ENCODE data around the gene POU2F1. TPM values are rescaled to one million over a fixed set of nuclear protein-coding genes. Genes with fewer than 3 reads are reported as not detected.

POU2F1 gene
- total and polyA plus RNA-seq, 2 experiments from 2014 or later, result 38.8 to 66.1 TPM

- H3K27ac Mint-ChIP-seq, result no peak overlapping the region
- H3K36me3 Mint-ChIP-seq (ENCODE audit: low read depth), result no peaks in the 10 kb centered on the region
Measured at GRCh38 chr1:167446966-167447365, 226.3 kb downstream of the POU2F1 start.

More at GRCh38 chr1:167446966-167447365, 226.3 kb downstream of the POU2F1 start:
- peaks cover 6% of the 10 kb centered on the region; the same call in 2 of the 3 replicates for H3K4me1 Mint-ChIP-seq
- peaks cover 14% of the 10 kb centered on the region for H3K27me3 Mint-ChIP-seq (ENCODE audit: insufficient read depth, low read depth, poor library complexity)
- Histone ChIP-seq H4K20me1 (replicated peaks; ENCODE audit: insufficient read depth) (no peaks in the 10 kb centered on the region), H3F3A (replicated peaks; ENCODE audit: low read depth) (no peaks in the 10 kb centered on the region), H3K4me1 (ENCODE audit: insufficient read depth) (0 out of 2 replicates have a peak, but pooled peaks cover 5% of the 10 kb centered on the region), H3K27me3 (ENCODE audit: insufficient read depth) (no peaks in the 10 kb centered on the region), H3K27ac (ENCODE audit: low read depth) (no peak overlapping the region), H3K79me2 (replicated peaks; ENCODE audit: insufficient read depth) (no peaks in the 10 kb centered on the region), H3K4me2 (no peak overlapping the region), H3K4me3 (no peak overlapping the region), H3K36me3 (ENCODE audit: insufficient read depth) (no peaks in the 10 kb centered on the region), H2AFZ (no peak overlapping the region), H3K9me2 (ENCODE audit: insufficient read depth) (no peaks in the 10 kb centered on the region)
- no peaks in the 10 kb centered on the region for H3K9me3 Mint-ChIP-seq
- no peak for ATAC-seq
- DNase-seq (ENCODE audit: low spot score), result no peak
- no peak for TF ChIP-seq EZH2 (IDR thresholded peaks at IDR 0.05; ENCODE audit: low read depth, unreplicated experiment)
- no peak for TF ChIP-seq JUNB (IDR thresholded peaks at IDR 0.05; ENCODE audit: unreplicated experiment)
- no peak for TF ChIP-seq ZNF462 (CRISPR knock-in tag; IDR thresholded peaks at IDR 0.05)
- no peak for TF ChIP-seq ZNF331 (CRISPR knock-in tag; IDR thresholded peaks at IDR 0.05; ENCODE audit: low read depth)
- TF ChIP-seq CREB1 (CRISPR knock-in tag; IDR thresholded peaks at IDR 0.05; ENCODE audit: low read depth), result no peak
- no peak for TF ChIP-seq REST (IDR thresholded peaks at IDR 0.05; ENCODE audit: unreplicated experiment)
- no peak for TF ChIP-seq NANOG (IDR thresholded peaks at IDR 0.05; ENCODE audit: borderline replicate concordance)
- no peak for TF ChIP-seq ETS1 (IDR thresholded peaks at IDR 0.05)
- no peak for TF ChIP-seq EZH2phosphoT487 (IDR thresholded peaks at IDR 0.05; ENCODE audit: unreplicated experiment)
- TF ChIP-seq CTCF (conservative IDR thresholded peaks at IDR 0.05; ENCODE audit: low read depth in 2 of 2), result no peak
- TF ChIP-seq POLR2AphosphoS5 (IDR thresholded peaks at IDR 0.05; ENCODE audit: low read depth), result no peak
- no peak overlapping the region for H3K4me3 Mint-ChIP-seq
